K562 (cell line): ENCODE measurements around the gene C1orf56. TPM values are rescaled to one million over a fixed set of nuclear protein-coding genes. Genes with fewer than 3 reads are reported as not detected.

Experiments used
- ATAC-seq: fragments of 200-7000 bp; cut with Tn5 transposase; 3 replicates; pipeline ENCODE4 v1.9.1; 2020; ENCODE audit warnings: moderate library complexity
- BruUV-seq: library from RNA; stranded (reverse); fragments of 400-500 nt; replicated peaks from 2 replicates; lab custom pipeline; 2021; lab: Mats Ljungman, UMichigan
- CTCF ChIA-PET: fragments of 300-600 bp; formaldehyde crosslinking; extraction: SDS; loops from one replicate; lab custom pipeline; 2021; ENCODE audit warnings: low intra/inter-chr PET ratio; lab: Yijun Ruan, JAX
- POLR2A ChIA-PET: fragments of 300-600, 350-650 bp; sonication (Branson Sonifier 250); formaldehyde crosslinking; extraction: SDS; loops from one replicate; lab custom pipeline; 2021; ENCODE audit warnings: antibody characterized with exemption, inconsistent platforms; lab: Yijun Ruan, JAX
- DNase-seq, 4 experiments: peaks; one replicate each; pipeline versions ENCODE4 v3.0.0 to v3.0.0-alpha.2; 2011 to 2018; ENCODE audit warnings: low spot score in 3 of 4, mixed read lengths in 3 of 4; ENCODE audit errors: extremely low read depth in 1 of 4
- FAIRE-seq: peaks from 2 replicates; lab custom pipeline; 2011; peaks lifted over from hg19 to GRCh38; lab: Jason Lieb, UNC
- H2AFZ ChIP-seq: 2 replicates; pipeline ENCODE4 v1.6.0; 2011; ENCODE audit warnings: low read depth, low read length, control low read depth, inconsistent platforms
- H3K27ac ChIP-seq: fragments of 200-600 bp; 3 replicates; pipeline ENCODE4 v1.8.0; 2011; ENCODE audit warnings: low read depth, mild to moderate bottlenecking, control low read depth, inconsistent platforms, low read length, moderate library complexity, mixed read lengths; ENCODE audit errors: extremely low read depth
- H3K27me3 ChIP-seq, 2 experiments: fragments of 300-600 bp in 1 of 2; 2 replicates in 1 of 2; 3 replicates in 1 of 2; pipeline versions ENCODE4 v1.6.0 to v1.8.0; 2011; ENCODE audit warnings: inconsistent platforms in 2 of 2, low read length in 2 of 2, mild to moderate bottlenecking in 1 of 2, mixed read lengths in 1 of 2, moderate library complexity in 1 of 2; ENCODE audit not compliant: control insufficient read depth in 2 of 2, insufficient read depth in 2 of 2
- H3K36me3 ChIP-seq: fragments of 300-600 bp; 3 replicates; pipeline ENCODE4 v1.8.0; 2011; ENCODE audit warnings: mild to moderate bottlenecking, low read length, inconsistent platforms; ENCODE audit not compliant: control insufficient read depth, insufficient read depth
- H3K4me1 ChIP-seq, 2 experiments: fragments of 200-600 bp in 1 of 2; replicated peaks in 1 of 2; 2 replicates in 1 of 2; 3 replicates in 1 of 2; pipeline versions ENCODE4 v1.5.1 to v1.8.0; 2011; ENCODE audit warnings: inconsistent platforms in 2 of 2, low read length in 2 of 2, mild to moderate bottlenecking in 1 of 2, mixed read lengths in 1 of 2, moderate library complexity in 1 of 2; ENCODE audit not compliant: control insufficient read depth in 2 of 2, insufficient read depth in 2 of 2
- H3K4me2 ChIP-seq: 2 replicates; pipeline ENCODE4 v1.6.1; 2011; ENCODE audit warnings: low read length, control low read depth, inconsistent platforms, mixed read lengths; ENCODE audit not compliant: insufficient read depth
- H3K4me3 ChIP-seq: fragments of 200-600 bp; sonication (generic), shearing (Covaris generic); 2 replicates; pipeline ENCODE4 v1.5.1; 2016; ENCODE audit warnings: control low read depth, inconsistent platforms
- H3K79me2 ChIP-seq: fragments of 200-600 bp; 3 replicates; pipeline ENCODE4 v1.8.0; 2011; ENCODE audit warnings: low read length, inconsistent platforms; ENCODE audit not compliant: control insufficient read depth, insufficient read depth
- H3K9ac ChIP-seq, 2 experiments: 2 replicates each; pipeline versions ENCODE4 v1.6.0 to v1.6.1; 2011; ENCODE audit warnings: low read depth in 2 of 2, low read length in 2 of 2, control low read depth in 1 of 2, inconsistent platforms in 1 of 2, mild to moderate bottlenecking in 1 of 2, mixed read lengths in 1 of 2; ENCODE audit not compliant: insufficient read depth in 1 of 2
- H3K9me1 ChIP-seq: one replicate; pipeline ENCODE4 v1.6.0; 2011; ENCODE audit warnings: inconsistent platforms, mild to moderate bottlenecking, low read length, moderate library complexity; ENCODE audit not compliant: control insufficient read depth, insufficient read depth
- H3K9me3 ChIP-seq: replicated peaks from 2 replicates; pipeline ENCODE4 v1.5.1; 2011; ENCODE audit warnings: low read depth, low read length, inconsistent platforms; ENCODE audit not compliant: control insufficient read depth, insufficient read depth
- H4K20me1 ChIP-seq: replicated peaks from 2 replicates; pipeline ENCODE4 v1.6.1; 2011; ENCODE audit warnings: low read length, inconsistent platforms, mixed read lengths; ENCODE audit not compliant: control insufficient read depth, insufficient read depth
- CHD4 ChIP-seq: fragments of 200-600 bp; sonication (generic); IDR thresholded peaks from 3 replicates; pipeline ENCODE4 v1.6.1; 2012; ENCODE audit warnings: low read depth, mild to moderate bottlenecking, mixed read lengths, low read length, inconsistent platforms; ENCODE audit not compliant: insufficient read depth, insufficient replicate concordance, poor library complexity, severe bottlenecking
- FOXA1 ChIP-seq: fragments of 450-650 bp; IDR thresholded peaks from 2 replicates; pipeline ENCODE4 v1.6.1; 2016; ENCODE audit warnings: mild to moderate bottlenecking, borderline replicate concordance
- HNRNPL ChIP-seq: fragments of 200-400 bp; formaldehyde crosslinking; IDR thresholded peaks from 2 replicates; pipeline ENCODE4 v1.6.1; 2017; ENCODE audit warnings: low read depth, mild to moderate bottlenecking, low read length
- MTA2 ChIP-seq: fragments of 450-650 bp; IDR thresholded peaks from 2 replicates; pipeline ENCODE4 v1.6.1; 2016; ENCODE audit warnings: low read depth
- SNAPC5 ChIP-seq: fragments of 250-450 bp; sonication (Bioruptor Pico); IDR thresholded peaks from 2 replicates; pipeline ENCODE4 v1.8.0; 2021; ENCODE audit warnings: moderate library complexity, mild to moderate bottlenecking, inconsistent platforms
- ZBTB34 ChIP-seq: fragments of 250-450 bp; sonication (Bioruptor Pico); IDR thresholded peaks from 2 replicates; pipeline ENCODE4 v1.8.0; 2021; ENCODE audit warnings: mild to moderate bottlenecking, moderate library complexity
- ZNF282 ChIP-seq: sonication (generic); formaldehyde crosslinking; IDR thresholded peaks from 2 replicates; pipeline ENCODE4 v1.8.1; 2023; ENCODE audit warnings: missing genetic modification reagents
- ZNF316 ChIP-seq: fragments of 450-650 bp; IDR thresholded peaks from 2 replicates; pipeline ENCODE4 v1.6.1; 2016
- ZNF518B ChIP-seq: fragments of 250-450 bp; sonication (Bioruptor Pico); IDR thresholded peaks from 2 replicates; pipeline ENCODE4 v1.5.0; 2021; ENCODE audit warnings: mild to moderate bottlenecking, moderate library complexity
- ZNF583 ChIP-seq: fragments of 250-450 bp; sonication (Bioruptor Pico); IDR thresholded peaks from 2 replicates; pipeline ENCODE4 v1.4.0; 2020
- WGBS: fragments of 100-300 bp; shearing (Covaris generic); methylation state at CpG from one replicate; pipeline ENCODE4 v1.1.6; 2016; ENCODE audit warnings: low coverage, mixed read lengths; ENCODE audit not compliant: insufficient coverage; ENCODE audit errors: missing lambda C conversion rate; 5-methylcytosine and 5-hydroxymethylcytosine counted together
- in situ Hi-C: fragments of 300-500 bp; cut with MboI; formaldehyde crosslinking; loops from 4 replicates; pipeline ENCODE4 v1.15.0; 2018; ENCODE audit warnings: inconsistent platforms, mixed read lengths
- intact Hi-C: fragments of 100-400 bp; cut with micrococcal nuclease; formaldehyde crosslinking; loops from 2 replicates; pipeline ENCODE4 v1.14.2; 2022
- polyA plus RNA-seq, 8 experiments: library from polyadenylated mRNA; depleted of rRNA in 4 of 8; stranded (reverse) in 5 of 8; unstranded in 3 of 8; fragments of >200 nt; fragmentation: Nextera tagmentation in 2 of 8; fragmentation: Illumina TruSeq in 1 of 8; extraction: Ambion mirVana in 2 of 8; extraction: Trizol in 1 of 8; gene quantifications; 2 replicates each; pipeline versions ENCODE4 v1.2.1 to v1.2.3, GENCODE V29; 2011 to 2014; ENCODE audit warnings: inconsistent platforms in 1 of 8, missing spikeins in 1 of 8
- total RNA-seq, 7 experiments: library from RNA; depleted of rRNA in 6 of 7; stranded (reverse); fragments of >200 nt in 6 of 7; fragmentation: Illumina TruSeq in 2 of 7; extraction: Trizol in 2 of 7; gene quantifications; 2 replicates each; pipeline versions ENCODE4 v1.2.1 to v1.2.3, GENCODE V29; 2011 to 2021; ENCODE audit warnings: low replicate concordance in 1 of 7

The C1orf56 gene
- total and polyA plus RNA-seq, 9 of the 15 experiments (the other 6 are each of a cell fraction or from before 2014, with no cell fraction given): 0.18 to 15.7 (median 1.1) TPM

GRCh38 chr1:151006327-151007052, 41.1 kb upstream of the C1orf56 start, which contains the start of gene MINDY1:
Gene MINDY1 (minus strand): TSS chr1:151006902. CDS start chr1:151002617, 4,285 bp downstream.
- CTCF ChIA-PET: interaction anchor here (0.6 to 1.9 kb wide), 3 partner anchors 10 to 750 kb away, joined by 3 to 12 read pairs (median 5); no protein-coding TSS in a partner anchor
- no peaks in the 10 kb centered on the region for H3K9me1 ChIP-seq
- peak within 1 kb of the TSS; percentile 87 for H3K4me3 ChIP-seq
- DNase-seq (peak; percentile 67 to 89 (median 76)), ATAC-seq (peak; percentile 83), FAIRE-seq (peak; percentile 87)
- H3K36me3 ChIP-seq: peaks cover 6% of the 10 kb centered on the region; the same call in 1 of the 3 replicates
- peak within 1 kb of the TSS; percentile 100 for H3K4me2 ChIP-seq
- H2AFZ ChIP-seq: peak within 1 kb of the TSS; percentile 89
- H3K4me1 ChIP-seq: peaks cover 40 to 53% of the 10 kb centered on the region in 2 experiments
- no peaks in the 10 kb centered on the region for H3K27me3 ChIP-seq
- intact Hi-C loops: loop anchor here (2.0 to 5.0 kb wide), 3 partner anchors 28 to 66 kb away; partner anchors contain the start of genes CDC42SE1 and GABPB2
- peak within 1 kb of the TSS; percentile 75 for H3K27ac ChIP-seq
- H3K79me2 ChIP-seq: peaks cover 41% of the 10 kb centered on the region
- peak within 1 kb of the TSS; percentile 88 for H3K9ac ChIP-seq
- WGBS: 0% methylated on average over 16 of the region's 18 CpGs
- no peaks in the 10 kb centered on the region for H4K20me1 ChIP-seq
- TSS peak; percentile 62 for BruUV-seq
- no peaks in the 10 kb centered on the region for H3K9me3 ChIP-seq
- in situ Hi-C loops: no loop called here
- POLR2A ChIA-PET: interaction anchor here (0.5 to 2.9 kb wide), 28 partner anchors 9 to 900 kb away, joined by 3 to 22 read pairs (median 3); partner anchors contain the start of genes ANXA9, CERS2 and MCL1
- TF ChIP-seq HNRNPL (no peak), ZNF583 (CRISPR knock-in tag) (no peak), MTA2 (0 out of 2 replicates have a peak, but pooled peaks have one; percentile 5), ZBTB34 (CRISPR knock-in tag) (no peak), ZNF518B (no peak), SNAPC5 (CRISPR knock-in tag) (no peak), ZNF316 (0 out of 2 replicates have a peak, but pooled peaks have one; percentile 22), FOXA1 (no peak), ZNF282 (no peak), CHD4 (no peak)
